Ovary (tissue), 3 donors: ENCODE measurements around the gene DUSP9.

Source experiments
- EP300 ChIP-seq: sonication (generic); formaldehyde crosslinking; IDR thresholded peaks from one replicate; pipeline ENCODE4 v1.6.1; 2017; ENCODE audit warnings: antibody characterized with exemption
- POLR2A ChIP-seq: fragments of 450-650 bp; IDR thresholded peaks from one replicate; pipeline ENCODE4 v1.6.1; 2017; ENCODE audit warnings: antibody characterized with exemption, mild to moderate bottlenecking, moderate library complexity
- TF ChIP-seq, protein P1 (sequence below), 3 donors: fragments of 450-650 bp in 2 of 3; fragments of 200-600 bp in 1 of 3; IDR thresholded peaks; one replicate each; pipeline versions ENCODE4 v1.5.1 to v1.8.0; 2016 to 2022; ENCODE audit warnings: antibody characterized with exemption in 3 of 3, mild to moderate bottlenecking in 1 of 3
- donor health status: DM: no; HTN: no; CAD: no.

DNA sequence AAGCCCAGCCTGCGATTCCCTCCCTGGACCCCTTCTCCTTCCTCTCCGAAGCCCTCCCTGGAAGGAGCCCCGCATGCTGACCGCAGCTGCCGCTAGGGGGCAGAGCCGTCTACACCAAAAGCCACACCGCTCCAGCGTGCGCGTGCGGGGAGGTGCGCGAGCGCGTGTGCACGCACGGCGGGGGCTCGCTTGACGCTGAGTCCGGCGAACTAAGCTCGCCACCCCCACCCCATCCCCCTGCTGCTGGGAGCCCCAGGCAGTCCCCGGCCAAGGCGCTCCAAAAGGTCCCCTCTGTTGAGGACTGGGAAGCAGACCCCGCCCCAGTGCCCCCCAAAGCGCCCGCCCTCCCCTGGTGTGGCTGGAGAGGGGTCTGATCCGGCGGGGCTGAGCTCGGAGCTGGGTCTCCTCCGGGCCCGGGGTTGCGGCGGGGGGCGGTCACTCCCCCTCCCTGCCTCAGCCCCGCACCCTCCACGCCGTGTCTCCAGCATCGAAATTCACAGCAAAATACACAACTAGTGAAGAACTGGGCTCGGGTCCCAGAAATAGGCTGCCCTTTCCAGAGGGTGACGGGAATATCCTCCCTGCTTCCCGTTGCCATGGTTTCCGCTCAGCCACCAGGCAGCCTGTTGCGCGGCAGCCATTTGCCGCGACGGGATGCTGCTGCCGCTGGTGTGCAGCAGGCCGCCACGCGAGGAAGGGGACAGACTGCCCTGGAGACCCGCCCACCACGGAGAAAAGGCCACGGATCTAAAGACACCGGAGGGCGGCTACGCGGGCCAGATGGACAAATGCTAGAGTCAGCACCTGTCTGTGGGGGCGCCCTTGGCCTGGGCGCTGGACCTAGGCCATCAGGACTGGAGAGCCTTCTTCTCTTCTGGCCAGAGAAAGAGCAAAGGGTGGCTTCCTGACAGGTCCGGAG lies 36.8 kb upstream of the DUSP9 start:
- TF ChIP-seq EP300, result no peak
- TF ChIP-seq, protein P1, sequence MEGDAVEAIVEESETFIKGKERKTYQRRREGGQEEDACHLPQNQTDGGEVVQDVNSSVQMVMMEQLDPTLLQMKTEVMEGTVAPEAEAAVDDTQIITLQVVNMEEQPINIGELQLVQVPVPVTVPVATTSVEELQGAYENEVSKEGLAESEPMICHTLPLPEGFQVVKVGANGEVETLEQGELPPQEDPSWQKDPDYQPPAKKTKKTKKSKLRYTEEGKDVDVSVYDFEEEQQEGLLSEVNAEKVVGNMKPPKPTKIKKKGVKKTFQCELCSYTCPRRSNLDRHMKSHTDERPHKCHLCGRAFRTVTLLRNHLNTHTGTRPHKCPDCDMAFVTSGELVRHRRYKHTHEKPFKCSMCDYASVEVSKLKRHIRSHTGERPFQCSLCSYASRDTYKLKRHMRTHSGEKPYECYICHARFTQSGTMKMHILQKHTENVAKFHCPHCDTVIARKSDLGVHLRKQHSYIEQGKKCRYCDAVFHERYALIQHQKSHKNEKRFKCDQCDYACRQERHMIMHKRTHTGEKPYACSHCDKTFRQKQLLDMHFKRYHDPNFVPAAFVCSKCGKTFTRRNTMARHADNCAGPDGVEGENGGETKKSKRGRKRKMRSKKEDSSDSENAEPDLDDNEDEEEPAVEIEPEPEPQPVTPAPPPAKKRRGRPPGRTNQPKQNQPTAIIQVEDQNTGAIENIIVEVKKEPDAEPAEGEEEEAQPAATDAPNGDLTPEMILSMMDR (IDR thresholded peaks at IDR 0.05), result peak; percentile 43 to 68 (median 63)
- no peak for TF ChIP-seq POLR2A
